ENCODE measurements around the gene STT3A. TPM values are rescaled to one million over a fixed set of nuclear protein-coding genes. Genes with fewer than 3 reads are reported as not detected.
A peak's percentile ranks its signal among the peaks of the same experiment; 100 is the strongest.

STT3A gene
- total and polyA plus RNA-seq, 2 of the 13 experiments (the other 11 are each of a cell fraction or from before 2014, with no cell fraction given) = 229 to 319 TPM

GRCh38 chr11:125625630-125626287 lies 33.1 kb downstream of the STT3A start (continued):
- no peak; the same call in 1 of the 2 replicates for TF ChIP-seq ZNF34 (CRISPR knock-in tag; IDR thresholded peaks at IDR 0.05; ENCODE audit: borderline replicate concordance)
- peak; percentile 89 for TF ChIP-seq ZNF780A (CRISPR knock-in tag; IDR thresholded peaks at IDR 0.05)
- no peak for TF ChIP-seq SIX1 (CRISPR knock-in tag; IDR thresholded peaks at IDR 0.05; ENCODE audit: borderline replicate concordance)
- TF ChIP-seq BORCS8-MEF2B (CRISPR knock-in tag; IDR thresholded peaks at IDR 0.05) = peak; percentile 92
- TF ChIP-seq GMEB1 (CRISPR knock-in tag; IDR thresholded peaks at IDR 0.05; ENCODE audit: borderline replicate concordance) = peak; percentile 94
- TF ChIP-seq ZBTB14 (CRISPR knock-in tag; IDR thresholded peaks at IDR 0.05) = peak; percentile 100
- TF ChIP-seq ZNF652 (CRISPR knock-in tag; IDR thresholded peaks at IDR 0.05; ENCODE audit: borderline replicate concordance, low read depth) = no peak
- TF ChIP-seq ZNF280D (CRISPR knock-in tag; IDR thresholded peaks at IDR 0.05) = peak; percentile 66; the same call in 1 of the 2 replicates
- TF ChIP-seq HNF1B (CRISPR knock-in tag; IDR thresholded peaks at IDR 0.05) = peak; percentile 98
- peak; percentile 97 for TF ChIP-seq TAF1 (CRISPR knock-in tag; IDR thresholded peaks at IDR 0.05)
- peak; percentile 75; the same call in 1 of the 2 replicates for TF ChIP-seq ZNF441 (CRISPR knock-in tag; IDR thresholded peaks at IDR 0.05; ENCODE audit: borderline replicate concordance)
- no peak; the same call in 1 of the 2 replicates for TF ChIP-seq ZNF83 (CRISPR knock-in tag; IDR thresholded peaks at IDR 0.05; ENCODE audit: borderline replicate concordance)
- TF ChIP-seq ZNF569 (CRISPR knock-in tag; IDR thresholded peaks at IDR 0.05; ENCODE audit: borderline replicate concordance) = no peak
- TF ChIP-seq THAP9 (CRISPR knock-in tag; IDR thresholded peaks at IDR 0.05; ENCODE audit: borderline replicate concordance) = peak; percentile 66; the same call in 1 of the 2 replicates
- TF ChIP-seq NFE2 (CRISPR knock-in tag; IDR thresholded peaks at IDR 0.05) = no peak
- TF ChIP-seq BCL3 (CRISPR knock-in tag; IDR thresholded peaks at IDR 0.05) = peak; percentile 95
